Activated T-cell treated with anti-CD3 and anti-CD28 coated beads, Interleukin-2, amount 50 U/mL, for 72 hours (primary cell): ENCODE measurements around the gene MARF1. TPM values are rescaled to one million over a fixed set of nuclear protein-coding genes. Genes with fewer than 3 reads are reported as not detected.
"Not testable (repeated sequence)": the region's sequence is repeated elsewhere in the genome, so short reads cannot be mapped to it uniquely, and the experiment has no call there.

ENCODE experiments used
- ATAC-seq, 2 donors: fragments of 150-1000 bp; cut with Tn5 transposase; replicated peaks in 1 of 2; 2 replicates each; pipeline ENCODE4 v1.10.0; 2021; ENCODE audit warnings: moderate library complexity in 2 of 2, mild to moderate bottlenecking in 1 of 2
- DNase-seq, 2 donors: peaks; one replicate each; pipeline ENCODE4 v3.0.0; 2021 to 2022; ENCODE audit warnings: mixed read lengths in 1 of 2
- H3K27ac Mint-ChIP-seq: one replicate; pipeline ENCODE4 v1.8.0; 2022; ENCODE audit warnings: mild to moderate bottlenecking, moderate library complexity, mixed read lengths
- H3K27me3 Mint-ChIP-seq: one replicate; pipeline ENCODE4 v1.8.0; 2022; ENCODE audit warnings: low read depth, mixed read lengths
- H3K36me3 Mint-ChIP-seq, 2 donors: one replicate each; pipeline ENCODE4 v1.8.0; 2022; ENCODE audit warnings: mixed read lengths in 2 of 2, mild to moderate bottlenecking in 1 of 2; ENCODE audit not compliant: insufficient read depth in 2 of 2
- H3K4me1 Mint-ChIP-seq: one replicate; pipeline ENCODE4 v1.8.0; 2022; ENCODE audit warnings: low read depth, mixed read lengths
- H3K4me3 Mint-ChIP-seq, 2 donors: one replicate each; pipeline ENCODE4 v1.8.0; 2022; ENCODE audit warnings: mild to moderate bottlenecking in 2 of 2, mixed read lengths in 2 of 2, moderate library complexity in 2 of 2
- H3K9me3 Mint-ChIP-seq, 2 donors: one replicate each; pipeline ENCODE4 v1.8.0; 2022; ENCODE audit warnings: mixed read lengths in 2 of 2
- total RNA-seq, 2 donors: library from RNA; stranded (reverse); gene quantifications; one replicate each; pipeline ENCODE4 v1.2.3, GENCODE V29; 2022

MARF1 gene
- total RNA-seq, 2 donors from 2014 or later, result 74.3 TPM

- ATAC-seq (no peak), DNase-seq (no peak)
- Mint-ChIP-seq H3K27ac (no peak overlapping the region), H3K27me3 (no peaks in the 10 kb centered on the region), H3K36me3 (peaks cover 15 to 30% of the 10 kb centered on the region in 2 donors), H3K4me1 (peaks cover 25% of the 10 kb centered on the region), H3K9me3 (peaks cover 10 to 17% of the 10 kb centered on the region in 2 donors), H3K4me3 (no peak overlapping the region)
Observed at GRCh38 chr16:15575293-15576049, 67.5 kb downstream of the MARF1 start.

GRCh38 chr16:15574614-15574948, 68.4 kb downstream of the MARF1 start:
- peaks cover 25% of the 10 kb centered on the region for H3K4me1 Mint-ChIP-seq
- no peaks in the 10 kb centered on the region for H3K27me3 Mint-ChIP-seq
- peaks cover 10 to 17% of the 10 kb centered on the region in 2 donors for H3K9me3 Mint-ChIP-seq
- DNase-seq, result no peak
- no peak overlapping the region for H3K4me3 Mint-ChIP-seq
- ATAC-seq, result no peak
- H3K36me3 Mint-ChIP-seq, result peaks cover 16 to 31% of the 10 kb centered on the region in 2 donors
- no peak overlapping the region for H3K27ac Mint-ChIP-seq

- not testable (repeated sequence) for H3K27me3 Mint-ChIP-seq, DNase-seq, H3K27ac Mint-ChIP-seq, ATAC-seq, H3K4me3 Mint-ChIP-seq
- H3K36me3 Mint-ChIP-seq, result peaks cover 16 to 32% of the 10 kb centered on the region in 2 donors
- H3K9me3 Mint-ChIP-seq, result peaks cover 10 to 17% of the 10 kb centered on the region in 2 donors
- H3K4me1 Mint-ChIP-seq, result peaks cover 25% of the 10 kb centered on the region
Observed at GRCh38 chr16:15573896-15574613, 68.9 kb downstream of the MARF1 start.

- no peak overlapping the region for H3K27ac Mint-ChIP-seq
Observed at GRCh38 chr16:15573274-15573895, 69.6 kb downstream of the MARF1 start.

GRCh38 chr16:15572329-15573001, 70.5 kb downstream of the MARF1 start:
- no peaks in the 10 kb centered on the region for H3K27me3 Mint-ChIP-seq
- H3K4me1 Mint-ChIP-seq, result peaks cover 25% of the 10 kb centered on the region
- H3K27ac Mint-ChIP-seq, result peak overlapping the region; percentile 13
- H3K4me3 Mint-ChIP-seq, result peak overlapping the region; percentile 3 to 8
- peaks cover 10 to 14% of the 10 kb centered on the region in 2 donors for H3K9me3 Mint-ChIP-seq
- peaks cover 16 to 32% of the 10 kb centered on the region in 2 donors for H3K36me3 Mint-ChIP-seq
- peak; percentile 73 to 77 for ATAC-seq
- no peak for DNase-seq

More at GRCh38 chr16:15573274-15573895, 69.6 kb downstream of the MARF1 start:
- no peak for ATAC-seq
- Mint-ChIP-seq H3K4me3 (peak overlapping the region in 1 of 2 donors; percentile 8), H3K9me3 (peaks cover 10 to 17% of the 10 kb centered on the region in 2 donors), H3K36me3 (peaks cover 16 to 32% of the 10 kb centered on the region in 2 donors), H3K4me1 (peaks cover 25% of the 10 kb centered on the region), H3K27me3 (no peaks in the 10 kb centered on the region)
- DNase-seq, result no peak

- DNase-seq, result no peak
- Mint-ChIP-seq H3K27me3 (no peaks in the 10 kb centered on the region), H3K4me3 (no peak overlapping the region), H3K4me1 (peaks cover 25% of the 10 kb centered on the region), H3K27ac (no peak overlapping the region), H3K36me3 (peaks cover 16 to 29% of the 10 kb centered on the region in 2 donors), H3K9me3 (peaks cover 10 to 12% of the 10 kb centered on the region in 2 donors)
- ATAC-seq, result no peak
Observed at GRCh38 chr16:15571557-15571956, 71.4 kb downstream of the MARF1 start.

- not testable (repeated sequence) for H3K27ac Mint-ChIP-seq, ATAC-seq, DNase-seq, H3K27me3 Mint-ChIP-seq, H3K4me3 Mint-ChIP-seq
- Mint-ChIP-seq H3K9me3 (peaks cover 10 to 12% of the 10 kb centered on the region in 2 donors), H3K4me1 (peaks cover 25% of the 10 kb centered on the region), H3K36me3 (peaks cover 16 to 29% of the 10 kb centered on the region in 2 donors)
Observed at GRCh38 chr16:15570666-15571065, 72.3 kb downstream of the MARF1 start.

- Mint-ChIP-seq H3K9me3 (peaks cover 7% of the 10 kb centered on the region in 2 donors), H3K36me3 (peaks cover 5 to 17% of the 10 kb centered on the region in 2 donors), H3K27ac (no peak overlapping the region), H3K4me1 (peaks cover 16% of the 10 kb centered on the region), H3K27me3 (no peaks in the 10 kb centered on the region), H3K4me3 (no peak overlapping the region)
- no peak for DNase-seq
- ATAC-seq, result no peak
Observed at GRCh38 chr16:15567823-15568222, 75.1 kb downstream of the MARF1 start.

GRCh38 chr16:15566095-15566494, 76.9 kb downstream of the MARF1 start:
- no peaks in the 10 kb centered on the region for H3K27me3 Mint-ChIP-seq
- H3K4me3 Mint-ChIP-seq, result no peak overlapping the region
- peaks cover 4 to 8% of the 10 kb centered on the region in 2 donors for H3K36me3 Mint-ChIP-seq
- no peak for DNase-seq
- no peak for ATAC-seq
- H3K9me3 Mint-ChIP-seq, result peaks cover 0 to 2% of the 10 kb centered on the region in 2 donors
- H3K27ac Mint-ChIP-seq, result no peak overlapping the region
- H3K4me1 Mint-ChIP-seq, result no peaks in the 10 kb centered on the region

- Mint-ChIP-seq H3K36me3 (peaks cover 2 to 5% of the 10 kb centered on the region in 2 donors), H3K9me3 (peaks cover 0 to 2% of the 10 kb centered on the region in 2 donors), H3K27ac (no peak overlapping the region), H3K4me3 (no peak overlapping the region), H3K27me3 (no peaks in the 10 kb centered on the region), H3K4me1 (no peaks in the 10 kb centered on the region)
- ATAC-seq, result no peak
- DNase-seq, result no peak
Observed at GRCh38 chr16:15564604-15565339, 78.2 kb downstream of the MARF1 start.

- Mint-ChIP-seq H3K36me3 (peaks cover 2 to 4% of the 10 kb centered on the region in 2 donors), H3K4me1 (peaks cover 4% of the 10 kb centered on the region), H3K9me3 (peaks cover 0 to 2% of the 10 kb centered on the region in 2 donors), H3K27me3 (no peaks in the 10 kb centered on the region), H3K27ac (no peak overlapping the region), H3K4me3 (no peak overlapping the region)
- DNase-seq, result no peak
- ATAC-seq, result no peak
Observed at GRCh38 chr16:15559176-15559575, 83.8 kb downstream of the MARF1 start.

- no peaks in the 10 kb centered on the region for H3K27me3 Mint-ChIP-seq
- H3K27ac Mint-ChIP-seq, result no peak overlapping the region
- H3K9me3 Mint-ChIP-seq, result no peaks in the 10 kb centered on the region
- ATAC-seq (no peak), DNase-seq (no peak)
- H3K4me1 Mint-ChIP-seq, result peaks cover 22% of the 10 kb centered on the region
- H3K36me3 Mint-ChIP-seq, result peaks cover 0 to under 1% of the 10 kb centered on the region in 2 donors
- no peak overlapping the region for H3K4me3 Mint-ChIP-seq
Observed at GRCh38 chr16:15557258-15557657, 85.7 kb downstream of the MARF1 start.
